ENCODE data around the gene CH25H.
"Not testable (repeated sequence)": the region's sequence is repeated elsewhere in the genome, so short reads cannot be mapped to it uniquely, and the experiment has no call there.

Gene CH25H

DNA sequence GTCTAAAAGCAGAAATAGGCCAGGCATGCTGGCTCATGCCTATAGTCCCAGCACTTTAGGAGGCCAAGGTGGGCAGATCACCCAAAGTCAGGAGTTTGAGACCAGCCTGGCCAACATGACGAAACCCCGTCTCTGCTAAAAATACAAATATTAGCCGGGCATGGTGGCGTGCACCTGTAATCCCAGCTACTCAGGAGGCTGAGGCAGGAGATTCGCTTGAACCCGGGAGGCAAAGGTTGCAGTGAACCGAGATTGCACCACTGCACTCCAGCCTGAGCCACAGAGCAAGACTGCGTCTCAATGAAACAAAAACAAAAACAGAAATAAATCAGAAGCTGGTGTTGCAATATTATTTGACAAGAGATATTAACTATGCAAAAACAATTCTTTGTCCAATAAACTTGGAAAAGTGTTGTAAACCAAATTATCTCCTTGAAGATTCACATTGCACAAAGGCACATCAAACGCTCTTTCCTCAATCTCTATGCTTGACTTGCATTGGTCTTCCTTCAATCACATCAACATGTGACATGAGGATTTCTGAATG is 38.7 kb downstream of the CH25H start:
- no CpG with 5 or more reads among the region's 9 CpGs for WGBS (ENCODE audit: insufficient coverage, insufficient read length)

DNA sequence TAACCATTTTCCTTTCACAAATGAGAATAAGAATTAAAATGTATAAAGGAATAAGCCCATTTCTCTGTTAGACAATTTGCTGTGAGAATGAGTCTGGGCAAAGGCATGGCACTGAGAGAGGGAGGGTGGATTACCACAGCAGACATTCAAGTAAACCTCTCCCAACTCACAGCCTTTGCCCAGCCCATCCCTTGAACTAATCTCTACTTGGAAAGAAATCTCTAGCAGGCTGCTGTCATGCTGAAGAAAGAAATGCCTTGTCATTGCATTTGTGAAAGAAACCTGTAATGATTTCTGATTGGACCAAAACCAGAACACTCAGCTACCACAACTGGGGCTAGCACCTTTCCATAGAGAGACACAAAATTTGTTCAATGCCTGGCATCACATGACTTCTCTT is 39.2 kb downstream of the CH25H start:
- Histone ChIP-seq H3K36me3 (ENCODE audit: control insufficient read depth, insufficient read depth, low read length) (no peaks in the 10 kb centered on the region), H3K4me1 (ENCODE audit: control insufficient read depth, insufficient read depth, low read length) (no peaks in the 10 kb centered on the region; the same call in 1 of the 2 replicates), H3K4me3 (ENCODE audit: low read length) (no peak overlapping the region), H3K27ac (ENCODE audit: low read length) (no peak overlapping the region), H3K9me3 (ENCODE audit: control insufficient read depth, insufficient read depth, low read length) (no peaks in the 10 kb centered on the region), H3K27me3 (ENCODE audit: control insufficient read depth, insufficient read depth, low read length) (no peaks in the 10 kb centered on the region)
- DNase-seq (ENCODE audit: low read depth, low spot score), result no peak

More for the DNA sequence above, 38.7 kb downstream of the CH25H start:
- H3K4me1 ChIP-seq (ENCODE audit: control insufficient read depth, insufficient read depth, low read length); H3K9me3 ChIP-seq (ENCODE audit: control insufficient read depth, insufficient read depth, low read length); DNase-seq (ENCODE audit: low read depth, low spot score); H3K4me3 ChIP-seq (ENCODE audit: low read length); H3K27me3 ChIP-seq (ENCODE audit: control insufficient read depth, insufficient read depth, low read length); H3K27ac ChIP-seq (ENCODE audit: low read length); H3K36me3 ChIP-seq (ENCODE audit: control insufficient read depth, insufficient read depth, low read length): not testable (repeated sequence)

DNA sequence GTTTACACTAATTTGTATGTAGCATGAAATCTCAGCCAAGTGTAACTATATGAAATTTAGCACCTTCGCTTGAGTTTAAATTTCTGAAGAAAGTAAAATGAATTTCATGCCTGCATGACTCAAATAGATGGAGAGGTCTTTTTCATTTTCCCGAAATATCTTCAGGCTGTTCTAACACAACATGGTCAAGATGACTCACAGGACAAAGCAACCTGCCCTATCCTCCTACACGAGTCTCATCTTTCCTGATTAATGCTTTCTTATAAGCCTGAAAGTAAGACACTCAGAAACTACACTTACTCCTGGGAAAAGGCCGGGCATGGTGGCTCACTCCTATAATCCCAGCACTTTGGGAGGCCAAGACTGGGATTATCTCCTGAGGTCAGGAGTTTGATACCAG is 41.2 kb downstream of the CH25H start:
- Histone ChIP-seq H3K4me3 (ENCODE audit: low read length) (no peak overlapping the region), H3K9me3 (ENCODE audit: control insufficient read depth, insufficient read depth, low read length) (no peaks in the 10 kb centered on the region), H3K27ac (ENCODE audit: low read length) (no peak overlapping the region), H3K36me3 (ENCODE audit: control insufficient read depth, insufficient read depth, low read length) (no peaks in the 10 kb centered on the region), H3K27me3 (ENCODE audit: control insufficient read depth, insufficient read depth, low read length) (no peaks in the 10 kb centered on the region), H3K4me1 (ENCODE audit: control insufficient read depth, insufficient read depth, low read length) (no peaks in the 10 kb centered on the region)
- no CpG with 5 or more reads among the region's 4 CpGs for WGBS (ENCODE audit: insufficient coverage, insufficient read length)
- DNase-seq (ENCODE audit: low read depth, low spot score), result no peak

DNA sequence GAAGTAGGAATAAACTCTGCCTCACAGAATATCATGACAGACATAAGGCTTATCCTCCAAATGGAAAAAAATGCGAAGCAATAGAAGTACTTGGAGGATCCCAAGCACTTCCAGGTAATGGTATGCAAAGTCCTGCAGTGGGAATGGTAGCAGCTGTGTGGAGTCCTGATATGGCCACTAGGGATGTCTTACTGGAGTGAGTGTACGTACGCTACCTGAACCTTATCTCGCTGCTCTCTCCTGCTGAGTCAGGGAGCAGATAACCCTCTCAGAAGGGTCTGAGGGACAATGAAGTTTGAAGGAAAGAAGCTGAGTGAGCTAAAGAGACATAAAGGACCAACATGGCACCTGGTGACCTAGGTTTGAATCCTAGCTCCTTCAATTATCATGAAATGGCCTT is 42.2 kb downstream of the CH25H start:
- Histone ChIP-seq H3K27me3 (ENCODE audit: control insufficient read depth, insufficient read depth, low read length) (no peaks in the 10 kb centered on the region), H3K4me1 (ENCODE audit: control insufficient read depth, insufficient read depth, low read length) (no peaks in the 10 kb centered on the region), H3K9me3 (ENCODE audit: control insufficient read depth, insufficient read depth, low read length) (no peaks in the 10 kb centered on the region), H3K4me3 (ENCODE audit: low read length) (no peak overlapping the region), H3K36me3 (ENCODE audit: control insufficient read depth, insufficient read depth, low read length) (no peaks in the 10 kb centered on the region), H3K27ac (ENCODE audit: low read length) (no peak overlapping the region)
- no peak for DNase-seq (ENCODE audit: low read depth, low spot score)
- no CpG with 5 or more reads among the region's 4 CpGs for WGBS (ENCODE audit: insufficient coverage, insufficient read length)

DNA sequence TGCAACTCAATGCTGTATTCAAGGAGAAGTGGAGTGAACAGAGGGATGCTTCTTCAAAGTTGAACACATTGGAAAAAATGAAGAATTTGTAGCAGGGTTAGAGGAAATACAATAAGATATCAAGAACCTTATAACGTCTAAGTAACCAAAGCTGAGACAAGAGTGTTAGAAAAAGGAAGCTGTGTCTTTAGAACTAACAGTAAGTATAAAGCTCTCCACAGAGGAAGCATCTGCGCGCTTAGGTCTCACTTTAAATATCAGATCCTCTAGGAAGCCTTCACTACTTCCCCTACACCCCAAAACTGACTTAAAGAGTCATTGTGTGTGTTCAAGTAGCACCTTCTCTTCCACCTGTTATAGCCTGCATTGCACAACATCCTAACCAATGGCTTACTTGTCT is 43.0 kb downstream of the CH25H start:
- H3K4me1 ChIP-seq (ENCODE audit: control insufficient read depth, insufficient read depth, low read length), result no peaks in the 10 kb centered on the region
- H3K27ac ChIP-seq (ENCODE audit: low read length), result no peak overlapping the region
- H3K27me3 ChIP-seq (ENCODE audit: control insufficient read depth, insufficient read depth, low read length), result no peaks in the 10 kb centered on the region
- no CpG with 5 or more reads among the region's 3 CpGs for WGBS (ENCODE audit: insufficient coverage, insufficient read length)
- H3K9me3 ChIP-seq (ENCODE audit: control insufficient read depth, insufficient read depth, low read length), result no peaks in the 10 kb centered on the region
- DNase-seq (ENCODE audit: low read depth, low spot score), result no peak
- no peak overlapping the region for H3K4me3 ChIP-seq (ENCODE audit: low read length)
- no peaks in the 10 kb centered on the region for H3K36me3 ChIP-seq (ENCODE audit: control insufficient read depth, insufficient read depth, low read length)

DNA sequence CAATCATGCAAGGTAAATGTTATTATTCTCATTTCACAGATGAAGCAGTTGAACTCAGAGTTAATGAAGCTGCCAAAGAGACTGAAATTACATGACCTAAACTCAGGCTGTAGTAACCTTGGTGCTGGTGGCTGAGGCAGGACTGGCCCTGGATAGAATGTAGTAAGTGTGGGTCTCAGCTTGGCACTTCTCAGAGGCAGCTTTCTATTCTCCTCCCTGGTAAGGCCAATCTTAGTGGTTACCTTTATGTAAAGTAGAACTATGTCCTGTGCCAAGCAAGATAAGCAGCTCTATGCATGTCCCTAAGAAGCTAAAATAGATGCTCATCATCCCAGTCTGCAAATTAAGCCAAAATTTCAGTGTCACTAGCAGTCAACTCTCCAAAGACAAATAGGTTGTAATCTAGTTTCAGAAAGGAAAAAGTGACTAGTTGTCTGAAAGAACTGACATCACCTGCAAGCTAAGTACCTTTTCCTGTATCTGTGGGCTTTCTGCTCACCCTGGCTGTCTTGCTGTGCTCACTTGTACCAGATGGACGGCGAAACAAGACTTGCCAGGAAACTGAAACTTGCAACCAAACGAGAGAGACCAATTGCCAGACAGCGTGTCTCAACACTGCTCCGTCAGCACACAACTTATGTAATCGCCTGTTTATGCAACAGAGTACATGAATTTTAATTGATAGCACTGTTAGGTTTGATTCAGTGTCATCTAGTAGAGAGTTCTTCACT is 43.7 kb downstream of the CH25H start:
- Histone ChIP-seq H3K27ac (ENCODE audit: low read length) (no peak overlapping the region), H3K9me3 (ENCODE audit: control insufficient read depth, insufficient read depth, low read length) (no peaks in the 10 kb centered on the region), H3K4me1 (ENCODE audit: control insufficient read depth, insufficient read depth, low read length) (no peaks in the 10 kb centered on the region), H3K4me3 (ENCODE audit: low read length) (no peak overlapping the region), H3K27me3 (ENCODE audit: control insufficient read depth, insufficient read depth, low read length) (no peaks in the 10 kb centered on the region), H3K36me3 (ENCODE audit: control insufficient read depth, insufficient read depth, low read length) (no peaks in the 10 kb centered on the region)
- DNase-seq (ENCODE audit: low read depth, low spot score), result no peak
- no CpG with 5 or more reads among the region's 6 CpGs for WGBS (ENCODE audit: insufficient coverage, insufficient read length)

DNA sequence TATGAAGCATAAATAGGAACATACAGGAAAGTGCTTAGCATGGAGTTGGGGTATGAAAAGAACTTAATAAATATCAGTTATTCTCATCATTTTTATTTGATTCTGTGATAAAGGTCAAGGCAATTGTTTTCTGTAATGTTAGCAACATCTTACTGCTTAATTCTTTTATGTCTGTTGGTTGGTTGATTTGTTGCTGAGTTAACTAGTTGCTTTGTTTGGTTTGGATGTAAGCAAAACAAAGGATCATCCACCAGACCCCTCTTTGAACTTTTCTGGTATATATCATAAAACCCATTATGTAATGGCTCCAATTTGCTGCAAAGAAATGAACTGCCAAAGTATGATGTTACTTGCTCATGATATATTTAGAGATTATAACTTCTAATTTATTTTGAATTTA is 44.5 kb downstream of the CH25H start:
- no peak for DNase-seq (ENCODE audit: low read depth, low spot score)
- Histone ChIP-seq H3K4me1 (ENCODE audit: control insufficient read depth, insufficient read depth, low read length) (no peaks in the 10 kb centered on the region), H3K27ac (ENCODE audit: low read length) (no peak overlapping the region), H3K36me3 (ENCODE audit: control insufficient read depth, insufficient read depth, low read length) (no peaks in the 10 kb centered on the region), H3K9me3 (ENCODE audit: control insufficient read depth, insufficient read depth, low read length) (no peaks in the 10 kb centered on the region), H3K4me3 (ENCODE audit: low read length) (no peak overlapping the region), H3K27me3 (ENCODE audit: control insufficient read depth, insufficient read depth, low read length) (no peaks in the 10 kb centered on the region)

DNA sequence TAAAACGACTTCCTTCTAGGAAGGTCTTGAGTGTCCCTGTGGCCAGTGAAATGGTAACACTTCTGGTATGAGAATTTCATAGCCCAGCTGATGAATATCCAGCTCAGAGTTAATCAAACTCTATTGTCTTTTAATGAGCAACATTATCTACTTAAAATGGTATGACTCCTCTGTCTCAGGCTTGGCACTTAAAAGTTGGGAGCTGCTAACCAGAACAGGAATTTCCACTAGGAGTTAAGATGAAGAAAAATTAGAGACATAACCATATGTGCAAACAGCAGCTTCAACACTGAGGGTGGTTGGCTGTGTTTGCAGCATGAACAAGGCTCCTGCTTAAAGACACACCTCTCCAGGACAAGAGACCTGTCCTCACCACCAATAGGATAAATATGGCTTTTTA is 46.8 kb downstream of the CH25H start:
- DNase-seq (ENCODE audit: low read depth, low spot score), result no peak
- H3K36me3 ChIP-seq (ENCODE audit: control insufficient read depth, insufficient read depth, low read length), result no peaks in the 10 kb centered on the region
- no peaks in the 10 kb centered on the region for H3K9me3 ChIP-seq (ENCODE audit: control insufficient read depth, insufficient read depth, low read length)
- 100% methylated on average over 1 of the region's 1 CpG for WGBS (ENCODE audit: insufficient coverage, insufficient read length)
- no peak overlapping the region for H3K4me3 ChIP-seq (ENCODE audit: low read length)
- H3K4me1 ChIP-seq (ENCODE audit: control insufficient read depth, insufficient read depth, low read length), result no peaks in the 10 kb centered on the region
- H3K27ac ChIP-seq (ENCODE audit: low read length), result no peak overlapping the region
- H3K27me3 ChIP-seq (ENCODE audit: control insufficient read depth, insufficient read depth, low read length), result no peaks in the 10 kb centered on the region

DNA sequence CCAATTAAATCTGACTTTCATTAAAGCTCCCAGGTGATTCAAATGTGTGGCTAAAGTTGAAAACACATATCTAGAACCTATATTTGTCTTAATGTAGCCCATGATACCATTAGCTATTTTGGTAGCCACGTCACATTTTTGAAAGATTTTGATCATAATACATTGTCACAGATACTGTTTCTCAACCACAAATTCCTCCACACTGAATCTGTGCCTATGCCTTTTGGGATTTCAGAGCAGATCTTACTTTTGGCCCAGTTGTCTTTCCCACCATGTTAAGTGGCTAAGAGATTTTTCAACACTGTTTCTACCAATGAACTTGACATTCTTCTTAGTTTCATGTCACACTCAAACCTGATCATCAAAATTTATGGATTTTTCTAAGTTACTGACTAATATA is 47.4 kb downstream of the CH25H start:
- H3K4me3 ChIP-seq (ENCODE audit: low read length), result no peak overlapping the region
- no peaks in the 10 kb centered on the region for H3K27me3 ChIP-seq (ENCODE audit: control insufficient read depth, insufficient read depth, low read length)
- H3K36me3 ChIP-seq (ENCODE audit: control insufficient read depth, insufficient read depth, low read length), result no peaks in the 10 kb centered on the region
- DNase-seq (ENCODE audit: low read depth, low spot score), result no peak
- no CpG with 5 or more reads among the region's 1 CpG for WGBS (ENCODE audit: insufficient coverage, insufficient read length)
- H3K9me3 ChIP-seq (ENCODE audit: control insufficient read depth, insufficient read depth, low read length), result no peaks in the 10 kb centered on the region
- H3K4me1 ChIP-seq (ENCODE audit: control insufficient read depth, insufficient read depth, low read length), result no peaks in the 10 kb centered on the region
- no peak overlapping the region for H3K27ac ChIP-seq (ENCODE audit: low read length)

DNA sequence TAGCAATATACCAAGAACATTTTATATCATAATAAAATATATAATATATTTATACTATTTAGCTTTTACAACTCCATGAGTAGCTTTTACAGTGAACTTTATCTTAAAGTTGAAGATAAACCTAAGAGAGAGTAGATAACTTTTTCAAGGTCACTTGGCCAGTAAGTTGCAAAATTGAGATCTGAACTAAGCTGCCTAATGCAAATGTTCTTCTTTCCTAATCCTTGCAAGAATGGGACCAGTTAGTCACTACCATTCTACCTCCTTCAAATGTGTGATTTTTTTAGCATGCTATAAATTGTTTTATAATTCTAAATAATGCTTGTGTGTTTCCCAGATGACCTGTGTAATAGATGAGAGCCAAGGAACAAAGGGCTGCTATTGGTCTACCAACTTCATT is 47.8 kb downstream of the CH25H start:
- H3K4me1 ChIP-seq (ENCODE audit: control insufficient read depth, insufficient read depth, low read length), result no peaks in the 10 kb centered on the region
- no peaks in the 10 kb centered on the region for H3K27me3 ChIP-seq (ENCODE audit: control insufficient read depth, insufficient read depth, low read length)
- H3K36me3 ChIP-seq (ENCODE audit: control insufficient read depth, insufficient read depth, low read length), result no peaks in the 10 kb centered on the region
- no peaks in the 10 kb centered on the region for H3K9me3 ChIP-seq (ENCODE audit: control insufficient read depth, insufficient read depth, low read length)
- H3K4me3 ChIP-seq (ENCODE audit: low read length), result no peak overlapping the region
- DNase-seq (ENCODE audit: low read depth, low spot score), result no peak
- no peak overlapping the region for H3K27ac ChIP-seq (ENCODE audit: low read length)

DNA sequence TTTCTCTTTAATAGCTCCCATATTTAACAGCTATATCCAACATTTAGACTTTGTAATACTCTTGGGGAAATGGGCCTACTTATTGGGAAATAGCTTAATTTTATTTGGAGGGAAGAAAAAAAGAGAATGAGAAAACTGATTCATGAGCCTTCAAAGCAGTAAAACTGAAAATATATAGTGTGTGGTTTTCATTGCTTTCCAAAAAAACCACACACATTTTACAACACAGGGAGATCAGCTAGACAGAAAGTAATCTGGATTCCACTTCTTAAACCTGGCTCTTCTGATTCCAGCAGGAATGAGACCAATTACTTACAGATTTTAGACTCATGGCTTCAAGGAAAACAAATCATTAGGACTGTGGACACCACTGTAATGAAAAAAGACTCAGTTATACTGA is 48.7 kb downstream of the CH25H start:
- DNase-seq (ENCODE audit: low read depth, low spot score), result no peak
- no peak overlapping the region for H3K4me3 ChIP-seq (ENCODE audit: low read length)
- H3K9me3 ChIP-seq (ENCODE audit: control insufficient read depth, insufficient read depth, low read length), result no peaks in the 10 kb centered on the region
- H3K36me3 ChIP-seq (ENCODE audit: control insufficient read depth, insufficient read depth, low read length), result no peaks in the 10 kb centered on the region
- H3K27me3 ChIP-seq (ENCODE audit: control insufficient read depth, insufficient read depth, low read length), result no peaks in the 10 kb centered on the region
- no peak overlapping the region for H3K27ac ChIP-seq (ENCODE audit: low read length)
- H3K4me1 ChIP-seq (ENCODE audit: control insufficient read depth, insufficient read depth, low read length), result no peaks in the 10 kb centered on the region

Data from iPS DF 6.9 (cell line).